Cortex of kidney (tissue), 1 donor: ENCODE data around the gene MAP3K14.

Experiments
- DNase-seq: peaks from one replicate; lab custom pipeline; 2025; lab: John Stamatoyannopoulos, UW

The MAP3K14 gene

GRCh38 chr17:45338996-45339535 is 22.2 kb upstream of the MAP3K14 start:
- no peak for DNase-seq

GRCh38 chr17:45338023-45338781 is 21.4 kb upstream of the MAP3K14 start:
- no peak for DNase-seq

GRCh38 chr17:45336390-45337182 is 19.8 kb upstream of the MAP3K14 start:
- no peak for DNase-seq

GRCh38 chr17:45335721-45336120 is 18.9 kb upstream of the MAP3K14 start:
- DNase-seq = no peak

DNA sequence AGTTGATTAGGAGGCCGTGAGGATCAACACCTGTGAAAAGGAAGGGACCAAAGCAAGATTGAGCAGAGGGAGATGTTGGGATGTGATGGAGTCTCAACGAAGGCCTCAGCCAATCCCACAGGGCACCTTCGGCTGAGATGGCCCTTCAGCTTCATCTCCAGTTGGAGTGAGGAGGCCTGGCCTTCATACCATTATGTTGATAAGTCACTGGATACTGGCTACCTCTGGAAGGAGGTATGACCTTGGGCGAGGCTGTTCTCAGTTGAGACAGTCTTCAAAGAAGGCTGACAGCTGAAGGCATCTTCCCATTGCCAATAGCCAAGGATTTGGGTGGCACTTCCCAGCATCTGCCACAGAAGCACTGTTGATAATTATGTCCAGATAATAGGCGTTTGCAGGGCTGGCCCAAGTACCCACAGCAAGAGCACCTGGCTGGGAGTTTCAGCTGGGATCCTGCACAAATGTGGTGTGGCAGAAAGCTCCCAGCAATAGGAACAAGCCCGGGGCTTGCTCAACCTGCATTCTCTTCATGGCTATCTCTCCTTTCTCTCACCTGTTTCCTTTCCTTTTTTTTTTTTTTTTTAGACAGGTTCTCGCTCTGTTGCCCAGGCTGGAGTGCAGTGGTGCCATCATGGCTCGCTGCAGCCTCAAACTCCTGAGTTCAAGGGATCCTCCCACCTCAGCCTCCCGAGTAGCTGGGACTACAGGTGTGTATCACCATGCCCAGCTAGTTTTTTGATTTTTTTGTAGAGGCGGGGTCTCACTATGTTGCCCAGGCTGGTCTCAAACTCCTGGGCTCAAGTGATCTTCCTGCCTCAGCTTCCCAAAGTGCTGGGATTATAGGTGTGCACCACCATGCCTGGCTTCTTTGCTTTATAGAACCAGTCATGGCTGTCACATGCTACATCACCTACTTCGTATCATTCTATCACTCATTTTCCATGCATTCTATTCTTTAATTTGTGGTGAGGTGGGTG is 18.2 kb upstream of the MAP3K14 start:
- no peak for DNase-seq

GRCh38 chr17:45334231-45334630 is 17.4 kb upstream of the MAP3K14 start:
- DNase-seq = no peak

DNA sequence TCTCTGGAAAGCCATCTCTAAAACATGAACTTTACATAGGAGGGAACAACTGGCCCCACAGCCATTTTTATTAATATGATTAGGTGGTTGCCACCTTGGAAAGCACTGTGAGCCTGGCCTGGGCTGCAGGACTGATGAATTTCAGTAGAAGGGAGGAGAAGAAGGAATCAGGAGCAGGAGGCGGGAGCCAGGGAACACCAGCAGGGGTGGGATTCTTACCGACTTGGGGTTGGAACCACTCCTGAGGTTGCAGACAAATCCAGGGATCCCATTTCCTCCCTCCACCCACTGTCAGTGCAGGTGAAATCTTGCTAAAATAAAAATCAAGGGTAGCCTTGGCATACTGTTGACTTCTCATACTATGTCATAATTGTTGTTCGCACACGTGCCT is 16.9 kb upstream of the MAP3K14 start:
- no peak for DNase-seq

DNA sequence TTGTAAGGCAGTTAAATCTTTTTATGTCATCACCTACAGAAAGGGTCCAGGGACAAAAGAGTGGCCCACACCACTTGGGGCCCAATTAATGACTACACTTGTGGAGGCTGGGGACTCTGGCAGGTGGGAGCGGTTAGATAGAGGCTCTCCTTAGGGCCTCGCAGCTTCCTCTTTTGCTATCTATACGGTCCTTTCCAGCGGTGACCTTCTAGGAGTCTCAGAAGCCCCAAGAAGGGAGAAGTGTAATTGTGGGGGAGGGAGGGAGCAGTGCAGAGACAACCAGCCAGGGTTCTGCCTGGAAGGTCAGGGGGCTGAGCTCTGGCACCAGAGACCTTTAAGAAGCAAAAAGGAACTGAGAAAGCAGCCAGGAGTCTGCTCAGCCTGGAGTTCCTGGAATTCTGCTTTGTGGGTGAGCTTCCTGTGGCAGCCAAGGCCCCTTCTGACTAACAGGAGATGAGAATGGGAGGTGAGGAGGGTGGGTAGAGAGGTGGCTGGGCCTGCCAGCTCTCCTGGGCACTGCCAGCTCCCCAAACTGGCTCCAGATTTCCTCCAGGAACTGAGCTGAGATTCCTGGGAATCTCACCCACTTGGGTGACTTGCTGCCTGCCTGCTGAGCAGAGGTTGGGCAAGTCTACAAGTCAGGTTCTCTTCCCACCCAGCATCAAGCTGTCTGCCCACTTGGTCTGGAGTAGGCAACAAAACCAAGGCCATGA is 16.3 kb upstream of the MAP3K14 start:
- no peak for DNase-seq

DNA sequence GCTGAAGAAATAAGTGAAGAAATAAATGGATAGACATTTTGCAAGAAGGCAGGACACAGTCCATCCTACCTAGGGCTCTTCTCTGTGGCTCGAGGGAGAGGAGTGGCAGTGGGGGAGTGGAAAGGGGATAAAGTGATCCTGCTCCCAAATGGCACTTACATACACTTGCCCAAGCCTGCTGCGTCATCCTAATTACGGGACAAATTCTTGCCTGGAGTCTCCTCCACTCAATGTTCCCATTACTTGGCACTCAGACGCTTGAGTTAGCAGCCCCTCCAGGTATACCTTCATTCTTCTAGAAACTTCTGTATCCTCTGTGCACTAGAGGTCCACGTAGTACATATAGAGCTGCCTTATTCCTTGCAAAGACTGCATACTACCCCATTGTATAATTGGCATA is 15.7 kb upstream of the MAP3K14 start:
- DNase-seq = no peak

DNA sequence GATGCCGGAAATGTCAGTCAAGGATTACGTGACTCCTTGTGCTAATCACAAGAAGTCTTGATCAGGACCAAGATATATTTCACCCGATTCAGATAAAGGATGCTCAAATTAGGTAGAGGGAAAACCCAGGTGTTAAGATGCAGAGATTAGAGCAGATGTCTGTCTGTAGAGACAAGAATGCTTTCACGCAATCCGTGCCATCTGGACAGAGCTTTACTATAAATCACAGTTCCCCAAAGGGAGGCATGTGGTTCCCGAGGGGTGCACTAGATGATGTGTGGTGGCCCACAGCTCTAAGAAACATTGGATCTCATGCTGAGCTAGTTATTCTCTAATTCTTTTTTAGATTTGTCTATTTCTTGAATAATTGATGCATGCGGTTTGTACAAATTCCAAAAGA is 9.8 kb upstream of the MAP3K14 start:
- DNase-seq = no peak

DNA sequence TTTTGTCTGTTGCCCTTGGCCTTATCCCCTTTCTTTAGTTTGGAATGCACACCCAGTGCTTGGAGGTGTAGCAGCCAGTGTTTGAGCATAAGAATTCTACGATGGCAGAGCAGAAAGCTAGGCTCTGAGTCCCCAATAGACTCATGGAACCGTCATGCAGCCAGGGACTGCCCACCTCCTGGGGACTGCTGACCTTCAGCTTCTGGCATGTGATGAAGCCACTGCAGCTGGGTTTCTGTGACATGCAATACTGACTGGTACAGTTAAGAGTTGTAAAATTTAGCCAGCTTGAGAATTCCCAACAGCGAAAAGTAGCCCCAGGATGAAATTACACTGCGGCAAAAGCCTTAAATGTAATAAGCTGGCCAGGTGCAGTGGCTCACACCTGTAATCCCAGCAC is 9.0 kb upstream of the MAP3K14 start:
- no peak for DNase-seq

GRCh38 chr17:45324336-45324735 is 7.5 kb upstream of the MAP3K14 start:
- DNase-seq = no peak

DNA sequence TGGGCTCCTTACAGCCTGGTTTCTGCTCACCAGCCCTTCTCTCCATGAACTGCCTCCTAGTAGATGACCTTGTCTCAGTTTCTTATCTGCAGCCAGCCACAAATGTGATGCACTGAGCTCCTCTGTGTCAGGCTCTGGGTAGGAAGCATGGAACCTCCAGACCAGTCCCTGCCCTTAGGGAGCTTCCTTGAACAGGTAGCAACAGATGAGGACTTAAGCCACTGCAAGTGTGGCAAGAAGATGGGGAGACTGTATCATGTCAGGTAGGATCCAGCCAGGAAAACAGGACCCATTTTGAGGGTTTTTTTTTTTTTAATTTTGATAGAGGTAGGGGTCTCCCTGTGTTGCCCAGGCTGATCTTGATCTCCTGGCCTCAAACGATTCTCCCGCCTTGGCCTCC is 5.3 kb upstream of the MAP3K14 start:
- DNase-seq = no peak

DNA sequence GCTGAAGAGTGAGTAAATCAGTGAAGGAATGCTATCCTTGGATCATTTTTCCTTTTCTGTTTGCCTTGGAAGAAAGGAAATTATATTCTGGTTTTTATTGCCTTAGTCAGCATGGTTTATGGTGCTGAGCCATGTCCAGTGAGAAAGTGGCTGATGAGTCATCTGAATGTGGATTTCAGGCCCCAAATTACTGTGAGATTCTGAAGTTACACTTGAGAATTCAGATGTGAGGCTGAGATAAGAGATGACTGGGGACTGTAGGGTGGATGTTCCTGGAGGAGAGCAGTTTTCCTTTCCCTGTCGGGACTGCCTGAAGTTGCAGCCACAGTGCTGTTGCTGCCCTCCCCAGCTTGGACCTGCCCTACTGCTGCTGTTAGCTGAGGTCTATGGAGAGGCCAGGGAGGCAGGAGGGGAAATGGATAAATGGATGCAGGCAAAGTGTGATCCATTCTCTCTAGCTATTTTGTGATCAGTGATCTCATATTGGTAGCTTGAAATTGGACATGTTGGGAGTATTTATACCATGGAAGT is 4.2 kb upstream of the MAP3K14 start:
- DNase-seq = no peak

DNA sequence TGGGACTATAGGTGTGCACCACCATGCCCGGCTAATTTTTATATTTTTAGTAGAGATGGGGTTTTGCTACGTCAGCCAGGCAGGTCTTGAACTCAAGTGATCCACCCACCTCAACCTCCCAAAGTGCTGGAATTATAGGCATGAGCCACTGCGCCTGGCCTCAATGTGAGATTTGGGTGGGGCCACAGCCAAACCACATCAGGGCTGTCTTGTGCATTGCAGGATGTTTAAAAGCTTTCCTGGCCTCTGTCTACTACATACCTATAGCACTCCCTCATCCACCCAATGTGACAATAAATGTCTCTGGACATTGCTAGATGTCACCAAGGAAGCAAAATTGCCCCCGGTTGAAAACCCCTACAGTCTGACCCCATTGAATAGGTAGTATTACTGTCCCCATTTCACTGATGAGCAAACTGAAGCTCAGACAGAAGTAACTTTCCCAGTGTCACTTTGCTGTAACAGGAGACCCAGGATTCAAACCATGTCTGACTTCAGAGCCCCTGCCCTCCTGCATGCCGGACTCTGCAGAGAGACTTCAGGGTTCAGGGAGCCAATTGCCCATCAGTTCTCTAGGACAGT is 3.6 kb upstream of the MAP3K14 start:
- no peak for DNase-seq

GRCh38 chr17:45319239-45319703 is 2.5 kb upstream of the MAP3K14 start:
- no peak for DNase-seq

DNA sequence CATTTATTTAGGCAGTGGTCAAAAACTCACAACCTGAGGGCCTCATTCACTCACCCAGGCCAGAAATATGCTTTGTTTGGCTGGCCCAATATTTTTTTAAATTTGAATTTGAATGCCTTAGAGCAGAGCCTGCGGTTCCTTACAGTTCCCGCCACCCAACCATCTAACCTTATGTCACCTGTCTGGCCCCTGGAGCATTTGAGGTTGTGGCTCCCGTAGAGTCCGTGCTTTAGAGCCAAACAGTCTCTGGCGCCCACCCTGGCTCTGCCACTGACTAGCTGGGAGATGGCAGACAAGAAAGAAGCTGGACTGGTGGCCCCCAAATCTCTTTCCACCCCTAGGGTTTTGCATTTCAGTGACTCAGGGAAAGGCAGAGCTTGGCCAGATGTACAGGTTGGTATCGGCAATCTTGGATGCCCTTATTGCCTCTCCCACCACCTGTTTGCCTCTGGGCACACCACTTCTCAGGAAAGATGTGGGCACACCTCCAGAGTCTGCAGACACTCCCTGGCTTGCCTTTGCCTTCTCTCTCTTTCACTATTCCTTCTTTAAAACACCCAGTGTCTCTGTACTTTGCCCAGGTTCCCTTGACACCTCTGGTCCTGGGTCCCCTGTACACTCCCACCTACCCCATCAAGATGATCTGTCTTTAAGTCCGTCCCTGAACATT is 1.9 kb upstream of the MAP3K14 start:
- DNase-seq = no peak

DNA sequence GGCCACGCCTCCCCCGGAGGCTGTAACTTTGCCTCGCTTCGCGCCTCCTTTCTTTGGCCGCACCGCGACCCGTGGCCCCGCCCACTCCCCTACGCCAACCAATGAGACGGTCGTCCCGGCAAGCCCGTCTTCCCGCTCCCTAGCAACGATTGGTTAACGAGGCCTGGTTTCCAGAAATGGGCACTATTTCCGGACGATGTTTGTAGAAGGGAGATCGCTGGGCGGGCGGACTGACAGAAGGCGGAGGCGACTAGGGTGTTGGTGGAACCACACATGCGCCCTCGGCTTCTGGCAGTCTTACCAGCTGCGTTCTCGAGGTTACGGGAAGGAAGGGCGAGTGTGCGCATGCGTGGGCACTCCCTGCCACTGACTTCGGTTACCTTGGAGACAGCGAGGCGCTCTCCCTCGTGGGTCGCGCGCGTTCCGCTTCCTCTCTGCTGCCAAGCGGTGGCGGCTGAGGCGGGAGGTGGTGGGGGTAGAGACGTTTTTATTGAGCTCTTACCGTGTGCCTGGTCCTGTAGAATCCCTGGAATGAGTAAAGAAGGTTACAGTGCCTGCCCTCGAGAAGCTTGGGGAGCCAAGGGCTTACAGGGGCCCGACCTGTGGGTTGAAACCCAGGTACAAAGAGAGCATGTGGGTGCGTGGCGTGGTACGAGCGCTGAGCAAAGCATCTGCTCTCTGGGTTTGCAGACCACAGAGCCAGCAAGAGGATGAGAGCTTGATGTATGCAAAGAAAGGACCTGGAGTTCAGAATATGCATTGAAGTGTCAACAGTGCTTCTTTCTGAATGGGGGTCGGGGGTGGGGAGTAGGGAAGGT is 500 bp upstream of the MAP3K14 start:
- peak; percentile 99 for DNase-seq
